H9 (cell line): ENCODE results near the gene MGAT2. TPM values are rescaled to one million over a fixed set of nuclear protein-coding genes. Genes with fewer than 3 reads are reported as not detected.
"Not testable (repeated sequence)": the region's sequence is repeated elsewhere in the genome, so short reads cannot be mapped to it uniquely, and the experiment has no call there.

Experiments
- DNase-seq: peaks from one replicate; pipeline ENCODE4 v3.0.0-alpha.2; 2017
- H2AFZ ChIP-seq: one replicate; pipeline ENCODE4 v1.6.1; 2013; ENCODE audit warnings: mild to moderate bottlenecking, low read length, control low read depth, moderate library complexity
- H2AK5ac ChIP-seq: 2 replicates; pipeline ENCODE4 v1.6.1; 2013; ENCODE audit warnings: low read length, control low read depth, mixed read lengths; ENCODE audit not compliant: insufficient read length
- H2BK120ac ChIP-seq: one replicate; pipeline ENCODE4 v1.6.1; 2013; ENCODE audit warnings: low read depth, mild to moderate bottlenecking, low read length, control low read depth, inconsistent platforms; ENCODE audit not compliant: poor library complexity, severe bottlenecking
- H2BK12ac ChIP-seq: 2 replicates; pipeline ENCODE4 v1.6.1; 2013; ENCODE audit warnings: low read length, control low read depth, mixed read lengths, low read depth; ENCODE audit not compliant: insufficient read length
- H2BK15ac ChIP-seq: 2 replicates; pipeline ENCODE4 v1.6.1; 2013; ENCODE audit warnings: low read depth, low read length, control low read depth
- H2BK20ac ChIP-seq: one replicate; pipeline ENCODE4 v1.6.1; 2013; ENCODE audit warnings: low read depth, mild to moderate bottlenecking, low read length, control low read depth, inconsistent platforms; ENCODE audit not compliant: poor library complexity, severe bottlenecking
- H2BK5ac ChIP-seq: 2 replicates; pipeline ENCODE4 v1.6.1; 2013; ENCODE audit warnings: low read length, control low read depth, mixed read lengths; ENCODE audit not compliant: insufficient read length
- H3K14ac ChIP-seq: 2 replicates; pipeline ENCODE4 v1.6.1; 2013; ENCODE audit warnings: low read length, control low read depth; ENCODE audit not compliant: insufficient read depth
- H3K18ac ChIP-seq: 2 replicates; pipeline ENCODE4 v1.6.1; 2013; ENCODE audit warnings: low read depth, mild to moderate bottlenecking, mixed read lengths, low read length, control low read depth; ENCODE audit not compliant: insufficient read length
- H3K23ac ChIP-seq: 2 replicates; pipeline ENCODE4 v1.6.1; 2013; ENCODE audit warnings: low read length, control low read depth, mixed read lengths, low read depth; ENCODE audit not compliant: insufficient read length
- H3K23me2 ChIP-seq: 2 replicates; pipeline ENCODE4 v1.6.1; 2013; ENCODE audit warnings: low read depth, mild to moderate bottlenecking, mixed read lengths, low read length, control low read depth; ENCODE audit not compliant: insufficient read length, poor library complexity, severe bottlenecking
- H3K27ac ChIP-seq: 2 replicates; pipeline ENCODE4 v1.5.1; 2013; ENCODE audit warnings: low read length, control low read depth, mixed read lengths, low read depth; ENCODE audit not compliant: insufficient read length
- H3K27me3 ChIP-seq: 2 replicates; pipeline ENCODE4 v1.6.1; 2013; ENCODE audit warnings: low read length, control low read depth, inconsistent platforms; ENCODE audit not compliant: insufficient read depth
- H3K4ac ChIP-seq: 2 replicates; pipeline ENCODE4 v1.6.1; 2013; ENCODE audit warnings: low read depth, mild to moderate bottlenecking, control low read depth, inconsistent platforms, low read length, moderate library complexity
- H3K4me1 ChIP-seq: 2 replicates; pipeline ENCODE4 v1.6.1; 2013; ENCODE audit warnings: low read length, control low read depth, inconsistent platforms; ENCODE audit not compliant: insufficient read depth
- H3K4me2 ChIP-seq: 2 replicates; pipeline ENCODE4 v1.6.1; 2013; ENCODE audit warnings: low read length, control low read depth, mixed read lengths; ENCODE audit not compliant: insufficient read length, insufficient read depth
- H3K56ac ChIP-seq: 2 replicates; pipeline ENCODE4 v1.6.1; 2013; ENCODE audit warnings: low read depth, mild to moderate bottlenecking, mixed read lengths, low read length, control low read depth; ENCODE audit not compliant: insufficient read length
- H3K79me1 ChIP-seq: 2 replicates; pipeline ENCODE4 v1.6.1; 2013; ENCODE audit warnings: low read depth, mild to moderate bottlenecking, moderate library complexity, low read length, control low read depth, inconsistent platforms; ENCODE audit not compliant: insufficient read depth, poor library complexity, severe bottlenecking
- H3K79me2 ChIP-seq: 2 replicates; pipeline ENCODE4 v1.6.1; 2013; ENCODE audit warnings: low read length, control low read depth, inconsistent platforms; ENCODE audit not compliant: insufficient read depth
- H3K9ac ChIP-seq: 2 replicates; pipeline ENCODE4 v1.6.1; 2013; ENCODE audit warnings: low read length, control low read depth, mixed read lengths; ENCODE audit not compliant: insufficient read length; ENCODE audit errors: extremely low read depth
- H3K9me3 ChIP-seq: one replicate; pipeline ENCODE4 v1.6.1; 2013; ENCODE audit warnings: low read depth, low read length, inconsistent platforms; ENCODE audit not compliant: control insufficient read depth
- H3T11ph ChIP-seq: one replicate; pipeline ENCODE4 v1.6.1; 2013; ENCODE audit warnings: mild to moderate bottlenecking, low read length, control low read depth, inconsistent platforms
- H4K20me1 ChIP-seq: one replicate; pipeline ENCODE4 v1.6.1; 2013; ENCODE audit not compliant: control insufficient read depth, insufficient read length, insufficient read depth
- H4K5ac ChIP-seq: 2 replicates; pipeline ENCODE4 v1.6.1; 2013; ENCODE audit warnings: low read depth, mild to moderate bottlenecking, mixed read lengths, low read length, control low read depth; ENCODE audit not compliant: insufficient read length
- H4K8ac ChIP-seq: replicated peaks from 2 replicates; pipeline ENCODE4 v1.6.1; 2013; ENCODE audit warnings: low read length, control low read depth, mixed read lengths, low read depth; ENCODE audit not compliant: insufficient read length
- H4K91ac ChIP-seq: 2 replicates; pipeline ENCODE4 v1.6.1; 2013; ENCODE audit warnings: low read depth, mild to moderate bottlenecking, moderate library complexity, mixed read lengths, low read length, control low read depth; ENCODE audit not compliant: insufficient read length
- H3K27ac Mint-ChIP-seq, 3 experiments: 2 replicates in 2 of 3; 3 replicates in 1 of 3; pipeline ENCODE4 v1.8.0; 2020 to 2021; ENCODE audit warnings: mixed read lengths in 3 of 3, mild to moderate bottlenecking in 1 of 3, moderate library complexity in 1 of 3
- H3K27me3 Mint-ChIP-seq: 2 replicates; pipeline ENCODE4 v1.8.0; 2021; ENCODE audit warnings: low read depth, mild to moderate bottlenecking, moderate library complexity, mixed read lengths
- H3K36me3 Mint-ChIP-seq, 3 experiments: 2 replicates in 2 of 3; 3 replicates in 1 of 3; pipeline ENCODE4 v1.8.0; 2020 to 2021; ENCODE audit warnings: low read depth in 3 of 3, mixed read lengths in 3 of 3; ENCODE audit not compliant: insufficient read depth in 1 of 3
- H3K4me1 Mint-ChIP-seq, 2 experiments: 2 replicates each; pipeline ENCODE4 v1.8.0; 2020; ENCODE audit warnings: mixed read lengths in 2 of 2
- H3K4me3 Mint-ChIP-seq, 2 experiments: 2 replicates in 1 of 2; 3 replicates in 1 of 2; pipeline ENCODE4 v1.8.0; 2020 to 2021; ENCODE audit warnings: mild to moderate bottlenecking in 2 of 2, mixed read lengths in 2 of 2, moderate library complexity in 1 of 2
- H3K9me3 Mint-ChIP-seq, 2 experiments: 2 replicates in 1 of 2; 3 replicates in 1 of 2; pipeline ENCODE4 v1.8.0; 2020; ENCODE audit warnings: mild to moderate bottlenecking in 2 of 2, mixed read lengths in 2 of 2, moderate library complexity in 1 of 2
- WGBS: extraction: QIAGEN DNeasy Blood & Tissue Kit; methylation state at CpG from one replicate; pipeline ENCODE4 v1.1.7; 2013; ENCODE audit warnings: missing lambda C conversion rate, low lambda C conversion rate, mixed read lengths; ENCODE audit not compliant: insufficient read length; ENCODE audit errors: extremely low coverage; 5-methylcytosine and 5-hydroxymethylcytosine counted together
- total RNA-seq: library from RNA; stranded (reverse); gene quantifications from 2 replicates; pipeline ENCODE4 v1.2.1, GENCODE V29; 2021
- TF ChIP-seq, protein P1 (sequence below): fragments of 200-600 bp; sonication (generic); conservative IDR thresholded peaks from 3 replicates; pipeline ENCODE4 v1.8.0; 2021; ENCODE audit warnings: antibody characterized with exemption, mild to moderate bottlenecking

The MGAT2 gene
- total RNA-seq, 1 experiment from 2014 or later = 24.5 TPM

DNA sequence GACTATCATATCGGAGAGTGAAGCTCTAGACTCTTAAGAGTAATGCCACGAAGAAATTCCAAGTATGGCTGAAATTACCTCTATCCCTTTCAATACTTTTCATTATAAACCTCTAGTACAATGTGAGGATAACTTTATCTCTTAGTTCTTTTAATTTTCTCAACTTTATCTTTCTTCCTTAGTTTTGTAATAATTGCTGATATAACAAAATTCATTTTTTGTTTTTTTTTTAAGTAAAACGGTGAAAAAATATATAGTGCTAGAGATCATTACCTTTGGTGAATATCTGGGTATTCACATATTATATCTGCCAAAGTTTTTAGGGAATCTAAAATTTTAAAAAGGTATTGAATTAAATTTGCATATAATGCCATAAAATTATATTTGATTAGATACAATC is 33.9 kb downstream of the MGAT2 start:
- no peak overlapping the region for H2AFZ ChIP-seq
- TF ChIP-seq, protein P1, sequence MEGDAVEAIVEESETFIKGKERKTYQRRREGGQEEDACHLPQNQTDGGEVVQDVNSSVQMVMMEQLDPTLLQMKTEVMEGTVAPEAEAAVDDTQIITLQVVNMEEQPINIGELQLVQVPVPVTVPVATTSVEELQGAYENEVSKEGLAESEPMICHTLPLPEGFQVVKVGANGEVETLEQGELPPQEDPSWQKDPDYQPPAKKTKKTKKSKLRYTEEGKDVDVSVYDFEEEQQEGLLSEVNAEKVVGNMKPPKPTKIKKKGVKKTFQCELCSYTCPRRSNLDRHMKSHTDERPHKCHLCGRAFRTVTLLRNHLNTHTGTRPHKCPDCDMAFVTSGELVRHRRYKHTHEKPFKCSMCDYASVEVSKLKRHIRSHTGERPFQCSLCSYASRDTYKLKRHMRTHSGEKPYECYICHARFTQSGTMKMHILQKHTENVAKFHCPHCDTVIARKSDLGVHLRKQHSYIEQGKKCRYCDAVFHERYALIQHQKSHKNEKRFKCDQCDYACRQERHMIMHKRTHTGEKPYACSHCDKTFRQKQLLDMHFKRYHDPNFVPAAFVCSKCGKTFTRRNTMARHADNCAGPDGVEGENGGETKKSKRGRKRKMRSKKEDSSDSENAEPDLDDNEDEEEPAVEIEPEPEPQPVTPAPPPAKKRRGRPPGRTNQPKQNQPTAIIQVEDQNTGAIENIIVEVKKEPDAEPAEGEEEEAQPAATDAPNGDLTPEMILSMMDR = no peak
- H2BK120ac ChIP-seq = no peak overlapping the region
- no peaks in the 10 kb centered on the region for H3K79me2 ChIP-seq
- no peak overlapping the region for H3K9ac ChIP-seq
- no peak overlapping the region for H4K5ac ChIP-seq
- H3K27ac ChIP-seq = no peak overlapping the region
- no peak overlapping the region for H2BK12ac ChIP-seq
- Mint-ChIP-seq H3K27ac (no peak overlapping the region), H3K4me1 (no peaks in the 10 kb centered on the region), H3K36me3 (peaks cover 6 to 28% (median 20%) of the 10 kb centered on the region in 3 experiments; a peak in 6 of 7 replicates), H3K4me3 (no peak overlapping the region), H3K9me3 (no peaks in the 10 kb centered on the region), H3K27me3 (no peaks in the 10 kb centered on the region)
- H3K9me3 ChIP-seq = no peaks in the 10 kb centered on the region
- no peak overlapping the region for H2BK5ac ChIP-seq
- no peak overlapping the region for H3K4ac ChIP-seq
- H3K23me2 ChIP-seq = no peaks in the 10 kb centered on the region
- H4K20me1 ChIP-seq = no peaks in the 10 kb centered on the region
- no peak overlapping the region for H3T11ph ChIP-seq
- no peaks in the 10 kb centered on the region for H3K79me1 ChIP-seq
- no peak overlapping the region for H2AK5ac ChIP-seq
- no peak overlapping the region for H3K56ac ChIP-seq
- H2BK20ac ChIP-seq = no peak overlapping the region
- no peak overlapping the region for H3K18ac ChIP-seq
- H3K27me3 ChIP-seq = no peaks in the 10 kb centered on the region
- no peaks in the 10 kb centered on the region for H3K4me1 ChIP-seq
- no peak for DNase-seq
- H2BK15ac ChIP-seq = no peak overlapping the region
- H3K4me2 ChIP-seq = no peak overlapping the region
- WGBS = no CpG with 5 or more reads among the region's 3 CpGs
- H4K8ac ChIP-seq = no peak overlapping the region
- H3K23ac ChIP-seq = no peak overlapping the region
- no peak overlapping the region for H3K14ac ChIP-seq
- no peak overlapping the region for H4K91ac ChIP-seq

DNA sequence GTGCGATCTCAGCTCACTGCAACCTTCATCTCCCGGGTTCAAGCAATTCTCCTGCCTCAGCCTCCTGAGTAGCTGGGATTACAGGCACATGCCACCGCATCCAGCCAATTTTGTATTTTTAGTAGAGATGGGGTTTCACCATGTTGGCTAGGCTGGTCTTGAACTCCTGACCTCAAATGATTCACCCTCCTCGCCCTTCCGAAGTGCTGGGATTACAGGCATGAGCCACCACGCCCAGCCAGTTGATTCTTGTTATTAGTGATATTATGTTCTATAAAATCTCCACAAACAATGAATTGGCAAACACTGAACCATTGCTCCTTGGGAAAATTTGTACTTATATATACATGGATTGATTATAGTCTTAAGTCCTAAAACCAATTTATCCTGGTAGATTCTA is 36.9 kb downstream of the MGAT2 start:
- H3K27ac Mint-ChIP-seq, H2AK5ac ChIP-seq, H2BK5ac ChIP-seq, H3K79me1 ChIP-seq, H2BK15ac ChIP-seq, H3K9me3 ChIP-seq, H3K23ac ChIP-seq, H3K27me3 Mint-ChIP-seq, H3K9me3 Mint-ChIP-seq, H2BK12ac ChIP-seq, H3K23me2 ChIP-seq, H3K79me2 ChIP-seq, H3T11ph ChIP-seq, H4K8ac ChIP-seq, H4K5ac ChIP-seq, H3K27ac ChIP-seq, H3K18ac ChIP-seq, H3K4me1 Mint-ChIP-seq, H3K14ac ChIP-seq, H4K20me1 ChIP-seq, H3K4me3 Mint-ChIP-seq, H3K4me2 ChIP-seq, H3K56ac ChIP-seq, H2AFZ ChIP-seq, H2BK120ac ChIP-seq, H3K9ac ChIP-seq, H3K4me1 ChIP-seq, H4K91ac ChIP-seq, DNase-seq, H3K4ac ChIP-seq, H3K27me3 ChIP-seq, H2BK20ac ChIP-seq: not testable (repeated sequence)
- peaks cover 4 to 22% (median 15%) of the 10 kb centered on the region in 3 experiments; a peak in 6 of 7 replicates for H3K36me3 Mint-ChIP-seq
- WGBS = no CpG with 5 or more reads among the region's 6 CpGs
